Loucy (cell line): Measurements from ENCODE around the gene SAMD4B.

Experiments
- CTCF ChIP-seq: fragments of 200-600 bp; sonication (generic); conservative IDR thresholded peaks from 2 replicates; pipeline ENCODE4 v1.5.1; 2014; ENCODE audit warnings: mild to moderate bottlenecking, antibody characterized with exemption, low read length
- EZH2phosphoT487 ChIP-seq: fragments of 200-600 bp; IDR thresholded peaks from 2 replicates; pipeline ENCODE4 v1.6.1; 2018; ENCODE audit warnings: antibody characterized with exemption, mild to moderate bottlenecking, moderate library complexity, borderline replicate concordance

GRCh38 chr19:39296906-39297305 lies 45.3 kb upstream of the SAMD4B start:
- TF ChIP-seq CTCF, result no peak
- no peak for TF ChIP-seq EZH2phosphoT487
